ENCODE results near the gene MRGPRE.
A peak's percentile ranks its signal among the peaks of the same experiment; 100 is the strongest.
"Not testable (repeated sequence)": the region's sequence is repeated elsewhere in the genome, so short reads cannot be mapped to it uniquely, and the experiment has no call there.

MRGPRE gene, protein sequence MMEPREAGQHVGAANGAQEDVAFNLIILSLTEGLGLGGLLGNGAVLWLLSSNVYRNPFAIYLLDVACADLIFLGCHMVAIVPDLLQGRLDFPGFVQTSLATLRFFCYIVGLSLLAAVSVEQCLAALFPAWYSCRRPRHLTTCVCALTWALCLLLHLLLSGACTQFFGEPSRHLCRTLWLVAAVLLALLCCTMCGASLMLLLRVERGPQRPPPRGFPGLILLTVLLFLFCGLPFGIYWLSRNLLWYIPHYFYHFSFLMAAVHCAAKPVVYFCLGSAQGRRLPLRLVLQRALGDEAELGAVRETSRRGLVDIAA

DNA sequence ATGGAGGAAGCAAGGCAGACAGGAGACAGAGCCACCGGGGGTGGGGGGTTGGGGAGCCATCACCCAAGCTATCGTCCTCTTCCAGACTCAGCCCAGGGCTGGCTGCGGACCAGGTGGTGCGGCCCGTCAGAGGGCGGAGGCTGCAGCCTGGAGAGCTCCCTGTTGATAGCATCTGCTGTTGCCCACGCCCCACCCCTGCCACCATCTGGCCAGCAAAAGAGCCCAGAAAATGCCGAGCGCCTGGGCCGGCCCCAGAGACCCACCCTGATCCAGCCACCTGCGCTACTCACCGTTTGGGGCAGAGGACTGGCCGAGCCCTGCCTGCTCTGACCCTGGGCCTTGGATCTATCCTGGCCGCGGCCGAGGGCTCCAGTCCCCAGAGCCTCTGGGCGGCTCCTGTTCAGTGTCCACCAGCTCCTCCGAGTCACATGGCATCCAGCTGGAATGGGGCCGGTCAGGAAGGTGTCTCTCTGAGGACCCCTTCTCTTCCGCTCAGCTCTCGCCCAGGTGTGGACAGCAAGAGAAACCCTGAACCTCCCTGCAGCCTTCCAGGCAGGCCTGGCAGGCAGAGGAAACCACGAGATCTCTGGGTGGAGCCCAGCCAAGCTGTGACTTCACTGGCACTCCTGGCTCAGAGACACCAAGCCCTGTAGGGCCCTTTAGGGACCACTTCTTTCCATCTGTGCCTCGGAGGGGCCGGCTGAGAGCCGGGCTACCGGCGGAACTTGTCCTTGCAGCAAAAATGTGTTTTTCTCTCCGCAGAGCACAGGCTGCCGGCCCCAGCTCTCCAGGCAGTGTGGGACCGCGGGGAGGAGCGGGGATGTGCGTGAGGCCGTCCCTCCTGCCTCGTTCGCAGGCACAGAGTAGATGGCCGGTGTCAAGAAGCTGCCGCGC lies at the start of gene MRGPRE:
Gene MRGPRE, minus strand, starts transcription at position 567 of the 894 bp plus-strand sequence. CDS start 3,618 bp downstream, outside the sequence.
- H3K27me3 Mint-ChIP-seq, result peaks cover 18% of the 10 kb centered on the region
- no peaks in the 10 kb centered on the region for H3K4me1 Mint-ChIP-seq
- ATAC-seq (ENCODE audit: low read depth), result no peak
- H3K9me3 Mint-ChIP-seq, result peaks cover 2% of the 10 kb centered on the region
- H3K4me3 Mint-ChIP-seq, result no peak within 1 kb of the TSS
- H3K36me3 Mint-ChIP-seq, result peaks cover 3% of the 10 kb centered on the region
- DNase-seq (ENCODE audit: low spot score in 2 of 2), result no peak
- H3K27ac Mint-ChIP-seq, result no peak within 1 kb of the TSS

DNA sequence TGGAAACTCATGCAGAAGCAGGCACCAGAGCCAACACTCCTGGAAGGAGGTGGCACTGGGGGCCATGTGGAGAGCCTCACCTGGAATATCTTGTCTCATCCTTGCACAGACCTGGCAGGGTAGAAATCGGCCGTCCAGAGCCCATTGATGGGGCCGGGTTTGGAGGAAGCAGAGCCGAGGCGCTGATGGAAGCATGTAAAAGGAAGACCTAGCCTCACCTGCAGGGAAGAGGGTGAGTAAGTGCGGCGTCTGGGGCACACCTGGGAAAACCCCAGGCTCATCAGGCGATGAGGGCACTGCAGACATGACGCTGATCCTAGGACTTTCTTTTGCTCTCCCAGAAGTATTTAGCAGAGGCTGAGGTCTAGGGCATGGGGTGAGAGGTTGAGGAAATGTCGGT lies 48.9 kb upstream of the MRGPRE start:
- DNase-seq (ENCODE audit: low spot score in 2 of 2); H3K27me3 Mint-ChIP-seq; H3K4me3 Mint-ChIP-seq; H3K27ac Mint-ChIP-seq; H3K36me3 Mint-ChIP-seq; H3K4me1 Mint-ChIP-seq; H3K9me3 Mint-ChIP-seq; ATAC-seq (ENCODE audit: low read depth): not testable (repeated sequence)

DNA sequence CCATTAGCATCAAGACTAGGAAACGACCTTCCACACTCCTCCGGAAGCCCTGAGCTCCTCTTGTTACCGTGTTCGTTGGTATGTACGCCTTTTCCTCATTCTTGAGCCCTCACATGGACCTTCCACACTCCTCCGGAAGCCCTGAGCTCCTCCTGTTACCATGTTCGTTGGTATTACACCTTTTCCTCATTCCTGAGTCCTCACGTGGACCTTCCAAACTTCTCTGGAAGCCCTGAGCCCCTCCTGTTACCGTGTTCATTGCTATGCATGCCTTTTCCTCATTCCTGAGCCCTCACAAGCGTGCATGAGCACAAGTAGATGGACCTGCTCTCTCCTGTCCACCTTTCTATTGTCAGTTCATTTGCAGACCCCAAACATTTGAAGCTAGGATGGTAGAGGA lies 48.4 kb upstream of the MRGPRE start:
- H3K9me3 Mint-ChIP-seq; H3K27ac Mint-ChIP-seq; H3K4me3 Mint-ChIP-seq; ATAC-seq (ENCODE audit: low read depth); DNase-seq (ENCODE audit: low spot score in 2 of 2); H3K27me3 Mint-ChIP-seq; H3K4me1 Mint-ChIP-seq; H3K36me3 Mint-ChIP-seq: not testable (repeated sequence)

DNA sequence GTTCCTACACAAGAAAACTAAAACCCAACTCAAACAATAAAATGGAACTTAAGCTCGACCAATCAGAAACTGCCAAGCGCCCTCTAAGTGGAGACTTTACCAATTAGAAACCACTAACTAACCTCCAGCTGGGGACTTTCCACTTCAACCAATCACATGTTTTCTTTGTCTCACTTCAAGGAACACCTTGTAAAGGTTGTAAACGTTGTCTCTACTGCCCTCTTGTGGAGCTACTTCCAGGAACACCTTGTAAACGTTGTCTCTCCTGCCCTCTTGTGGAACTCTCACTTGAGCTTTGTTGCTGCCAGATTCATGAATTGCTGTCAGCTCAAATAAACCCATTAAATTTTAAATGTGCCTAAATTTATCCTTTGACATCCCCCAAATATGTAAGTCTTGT lies 46.7 kb upstream of the MRGPRE start:
- DNase-seq (ENCODE audit: low spot score in 2 of 2); H3K4me3 Mint-ChIP-seq; H3K27ac Mint-ChIP-seq; H3K9me3 Mint-ChIP-seq; H3K36me3 Mint-ChIP-seq; H3K4me1 Mint-ChIP-seq; H3K27me3 Mint-ChIP-seq: not testable (repeated sequence)
- peak; percentile 51 for ATAC-seq (ENCODE audit: low read depth)

DNA sequence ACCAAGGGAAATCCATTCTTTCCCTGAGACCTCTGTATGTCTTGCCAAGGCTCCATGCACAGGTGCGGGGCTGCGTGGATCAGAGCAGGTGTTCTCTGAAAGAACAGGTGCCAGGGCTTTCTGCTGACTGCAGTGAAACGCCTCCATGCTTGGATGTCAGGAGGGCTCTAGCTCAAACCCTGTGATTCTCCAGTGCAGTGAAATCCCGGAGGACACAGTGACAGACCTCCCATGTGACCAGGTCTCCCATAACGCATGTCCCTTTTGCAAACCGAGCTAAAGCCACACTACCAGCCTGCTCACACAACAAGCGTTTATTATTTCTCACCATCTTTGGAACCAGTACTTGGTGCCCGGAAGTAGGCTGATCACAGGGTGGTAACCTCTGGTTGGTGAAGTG lies 41.4 kb upstream of the MRGPRE start:
- ATAC-seq (ENCODE audit: low read depth); H3K4me1 Mint-ChIP-seq; H3K27ac Mint-ChIP-seq; H3K9me3 Mint-ChIP-seq; H3K36me3 Mint-ChIP-seq; H3K27me3 Mint-ChIP-seq; DNase-seq (ENCODE audit: low spot score in 2 of 2); H3K4me3 Mint-ChIP-seq: not testable (repeated sequence)

DNA sequence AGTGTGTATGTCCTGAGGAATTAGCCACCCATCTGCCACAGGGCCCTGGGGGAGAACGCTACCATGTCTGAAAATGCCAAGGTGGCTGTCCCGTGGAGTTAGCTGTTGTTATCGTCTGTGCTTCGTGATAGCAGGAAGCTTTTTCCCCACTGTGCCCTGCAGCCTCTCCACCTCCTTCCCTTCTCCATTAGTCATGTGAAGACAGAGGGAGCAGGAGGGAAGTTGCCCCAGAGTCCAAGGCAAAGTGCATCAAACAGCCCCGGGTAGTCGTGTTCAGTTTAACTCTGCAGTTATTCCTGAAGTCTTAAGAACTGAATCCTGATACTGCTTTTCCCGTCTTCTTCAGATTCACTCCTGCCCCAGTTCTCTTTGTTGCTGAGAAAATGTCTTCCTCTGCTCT lies 30.3 kb upstream of the MRGPRE start:
- H3K27me3 Mint-ChIP-seq; H3K36me3 Mint-ChIP-seq; H3K4me3 Mint-ChIP-seq; ATAC-seq (ENCODE audit: low read depth); H3K4me1 Mint-ChIP-seq; H3K9me3 Mint-ChIP-seq; H3K27ac Mint-ChIP-seq; DNase-seq (ENCODE audit: low spot score in 2 of 2): not testable (repeated sequence)

DNA sequence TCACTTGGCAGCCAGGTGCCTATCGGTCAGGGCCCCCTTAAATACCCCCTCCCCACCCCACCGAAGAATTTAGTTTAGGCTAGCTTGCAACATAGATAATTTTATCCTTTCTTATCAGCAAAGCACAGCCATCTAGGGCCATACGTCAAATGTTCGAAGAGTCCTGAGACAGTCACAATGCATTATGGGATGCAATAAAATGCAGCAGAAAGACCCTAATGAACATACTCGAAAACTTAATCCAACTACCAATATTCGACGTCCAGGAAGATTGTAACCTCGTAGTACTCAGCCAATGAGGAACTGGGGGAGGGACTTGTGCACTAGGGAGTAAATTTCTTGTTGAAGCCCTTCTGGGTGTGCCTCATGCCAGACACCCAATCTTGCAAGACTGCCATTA lies 29.6 kb upstream of the MRGPRE start:
- H3K27ac Mint-ChIP-seq; ATAC-seq (ENCODE audit: low read depth); DNase-seq (ENCODE audit: low spot score in 2 of 2); H3K4me3 Mint-ChIP-seq; H3K4me1 Mint-ChIP-seq; H3K27me3 Mint-ChIP-seq; H3K36me3 Mint-ChIP-seq; H3K9me3 Mint-ChIP-seq: not testable (repeated sequence)

DNA sequence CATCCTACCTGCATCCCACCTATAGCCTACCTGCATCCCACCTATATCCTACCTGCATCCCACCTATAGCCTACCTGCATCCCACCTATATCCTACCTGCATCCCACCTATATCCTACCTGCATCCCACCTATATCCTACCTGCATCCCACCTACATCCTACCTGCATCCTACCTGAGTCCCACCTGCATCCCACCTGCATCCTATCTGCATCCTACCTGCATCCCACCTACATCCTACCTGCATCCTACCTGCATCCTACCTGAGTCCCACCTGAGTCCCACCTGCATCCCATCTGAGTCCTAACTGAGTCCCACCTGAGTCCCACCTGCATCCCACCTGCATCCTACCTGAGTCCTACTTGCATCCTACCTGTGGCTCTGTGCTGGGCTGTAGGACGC lies 25.3 kb upstream of the MRGPRE start:
- not testable (repeated sequence) for H3K4me1 Mint-ChIP-seq; ATAC-seq (ENCODE audit: low read depth); H3K4me3 Mint-ChIP-seq; H3K27me3 Mint-ChIP-seq; H3K27ac Mint-ChIP-seq; DNase-seq (ENCODE audit: low spot score in 2 of 2); H3K36me3 Mint-ChIP-seq; H3K9me3 Mint-ChIP-seq

DNA sequence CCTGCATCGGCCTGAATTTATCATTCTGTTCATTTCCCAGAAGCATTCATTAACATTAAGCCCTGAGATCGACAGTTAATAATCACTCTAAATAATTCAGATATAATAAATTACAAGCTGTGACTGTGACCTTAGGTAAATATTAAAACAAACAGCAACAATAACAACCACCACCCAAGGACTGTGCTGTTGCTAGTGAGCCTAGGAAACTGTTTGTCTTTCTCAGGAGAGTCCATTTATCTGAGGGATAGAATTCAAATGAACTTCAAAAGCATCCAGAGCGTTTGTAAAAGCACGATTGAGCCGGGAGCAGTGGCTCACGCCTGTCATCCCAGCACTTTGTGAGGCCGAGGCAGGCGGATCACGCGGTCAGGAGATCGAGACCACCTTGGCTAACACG lies 23.0 kb upstream of the MRGPRE start:
- not testable (repeated sequence) for H3K4me1 Mint-ChIP-seq; H3K9me3 Mint-ChIP-seq; ATAC-seq (ENCODE audit: low read depth); H3K36me3 Mint-ChIP-seq; H3K27ac Mint-ChIP-seq; H3K4me3 Mint-ChIP-seq; DNase-seq (ENCODE audit: low spot score in 2 of 2); H3K27me3 Mint-ChIP-seq

DNA sequence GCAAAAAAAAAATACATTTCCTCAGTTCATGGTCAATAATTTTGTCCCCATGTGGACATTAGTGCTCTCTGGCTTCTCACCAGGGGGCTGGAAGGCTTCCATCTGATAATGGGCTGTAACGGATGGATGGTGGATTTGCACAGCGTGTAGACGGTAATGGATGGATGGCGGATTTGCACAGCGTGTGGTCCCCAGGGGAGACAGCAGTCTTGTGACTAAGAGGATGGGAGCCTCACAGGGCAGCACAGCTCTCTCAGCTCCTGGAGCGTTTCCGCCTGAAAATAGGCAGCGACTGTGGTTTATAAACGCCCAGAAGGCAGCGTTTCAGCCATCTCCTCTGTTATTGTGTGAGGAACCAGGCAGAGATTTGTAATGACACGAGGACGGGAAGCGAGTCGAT lies 22.6 kb upstream of the MRGPRE start:
- not testable (repeated sequence) for H3K27me3 Mint-ChIP-seq; H3K36me3 Mint-ChIP-seq; H3K4me3 Mint-ChIP-seq; ATAC-seq (ENCODE audit: low read depth); H3K27ac Mint-ChIP-seq; H3K9me3 Mint-ChIP-seq; H3K4me1 Mint-ChIP-seq; DNase-seq (ENCODE audit: low spot score in 2 of 2)

DNA sequence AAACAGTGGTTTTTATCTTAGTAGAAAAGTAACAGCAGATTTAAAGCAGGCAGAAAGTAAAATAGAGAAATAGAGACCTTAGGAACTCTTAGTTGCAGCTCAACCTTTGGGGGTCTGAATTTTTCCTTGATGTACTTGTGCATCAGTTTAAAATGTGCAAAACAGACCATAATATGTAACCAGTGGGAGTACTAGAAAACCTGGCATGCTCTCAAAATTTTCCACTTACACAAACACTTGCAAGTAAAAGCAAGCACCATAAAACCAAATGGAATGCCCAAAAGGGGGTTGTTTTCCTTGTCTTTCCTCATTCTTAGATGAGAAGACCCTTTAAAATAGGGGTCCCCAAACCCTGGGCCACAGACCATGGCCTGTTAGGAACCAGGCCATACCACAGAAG lies 12.9 kb upstream of the MRGPRE start:
- Mint-ChIP-seq H3K27me3 (peaks cover 3% of the 10 kb centered on the region), H3K4me1 (no peaks in the 10 kb centered on the region), H3K27ac (no peak overlapping the region), H3K9me3 (no peaks in the 10 kb centered on the region), H3K36me3 (no peaks in the 10 kb centered on the region), H3K4me3 (no peak overlapping the region)
- DNase-seq (ENCODE audit: low spot score in 2 of 2) (no peak), ATAC-seq (ENCODE audit: low read depth) (no peak)

DNA sequence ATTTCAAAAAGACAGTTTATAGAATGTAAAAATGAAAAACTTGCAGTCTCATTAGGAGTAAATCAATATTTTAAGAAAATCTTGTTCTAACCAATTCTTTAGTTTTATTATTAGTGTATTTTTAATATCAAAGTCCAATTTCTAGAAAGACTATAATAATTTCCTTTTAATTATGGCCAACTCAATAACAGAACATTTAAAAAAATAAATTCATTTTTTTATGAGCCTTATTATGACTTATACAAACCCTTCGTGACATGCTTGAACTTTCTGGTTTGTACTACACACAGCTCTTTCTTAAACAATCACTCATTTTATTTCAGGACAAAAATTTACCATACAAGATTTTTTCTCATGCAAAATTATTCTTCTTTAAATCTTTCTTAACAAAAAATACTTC lies 11.7 kb upstream of the MRGPRE start:
- Mint-ChIP-seq H3K36me3 (no peaks in the 10 kb centered on the region), H3K4me1 (no peaks in the 10 kb centered on the region), H3K27ac (no peak overlapping the region), H3K9me3 (no peaks in the 10 kb centered on the region), H3K4me3 (no peak overlapping the region), H3K27me3 (peaks cover 6% of the 10 kb centered on the region)
- no peak for ATAC-seq (ENCODE audit: low read depth)
- no peak for DNase-seq (ENCODE audit: low spot score in 2 of 2)

DNA sequence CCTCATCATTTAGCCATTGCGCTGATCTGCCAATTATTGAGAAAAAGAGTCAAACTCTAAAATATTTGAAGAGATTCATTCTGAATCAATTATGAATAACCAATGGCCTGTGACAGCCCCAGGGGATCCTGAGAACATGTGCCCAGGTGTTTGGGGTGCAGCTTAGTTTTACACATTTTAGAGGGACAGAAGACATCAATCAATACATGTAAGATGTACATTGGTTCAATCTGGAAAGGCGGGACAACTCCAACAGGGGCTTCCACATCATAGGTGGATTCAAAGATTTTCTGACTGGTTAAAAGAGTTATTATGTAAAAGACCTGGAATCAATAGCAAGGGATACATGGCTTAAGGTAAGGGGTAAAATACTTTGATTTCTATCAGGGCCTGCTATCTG lies 4.9 kb upstream of the MRGPRE start:
- peaks cover 13% of the 10 kb centered on the region for H3K27me3 Mint-ChIP-seq
- no peak for DNase-seq (ENCODE audit: low spot score in 2 of 2)
- H3K27ac Mint-ChIP-seq, result no peak overlapping the region
- H3K36me3 Mint-ChIP-seq, result peaks cover 3% of the 10 kb centered on the region
- ATAC-seq (ENCODE audit: low read depth), result no peak
- H3K4me3 Mint-ChIP-seq, result no peak overlapping the region
- peaks cover 2% of the 10 kb centered on the region for H3K9me3 Mint-ChIP-seq
- no peaks in the 10 kb centered on the region for H3K4me1 Mint-ChIP-seq

DNA sequence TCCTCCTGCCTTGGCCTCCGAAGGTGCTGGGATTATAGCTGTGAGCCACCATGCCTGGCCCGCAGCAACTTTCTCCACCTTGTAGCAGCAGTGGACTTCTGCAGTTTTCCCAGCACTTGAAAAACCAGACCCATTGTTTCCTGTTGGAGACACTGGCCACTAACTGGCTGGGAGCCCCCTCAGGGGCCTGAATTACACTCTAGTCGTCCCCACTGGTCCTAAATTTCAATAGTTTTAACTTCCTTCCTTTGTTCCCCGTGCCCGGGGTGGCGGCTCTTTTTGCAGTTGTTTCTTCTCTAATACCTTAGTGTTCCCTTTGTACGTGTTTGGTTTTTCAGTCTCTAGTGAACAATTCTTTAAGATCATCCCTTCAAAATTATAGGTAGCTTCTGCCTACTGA lies 2.6 kb upstream of the MRGPRE start:
- Mint-ChIP-seq H3K27me3 (peaks cover 15% of the 10 kb centered on the region), H3K4me1 (no peaks in the 10 kb centered on the region), H3K4me3 (no peak overlapping the region), H3K36me3 (peaks cover 3% of the 10 kb centered on the region), H3K27ac (no peak overlapping the region), H3K9me3 (peaks cover 2% of the 10 kb centered on the region)
- DNase-seq (ENCODE audit: low spot score in 2 of 2) (no peak), ATAC-seq (ENCODE audit: low read depth) (no peak)
